Cardiac atrium fibroblast (primary cell): ENCODE results near the gene KRT39. TPM values are rescaled to one million over a fixed set of nuclear protein-coding genes. Genes with fewer than 3 reads are reported as not detected.

Source experiments
- total RNA-seq: library from RNA; depleted of rRNA; stranded (reverse); fragments of >200 nt; gene quantifications from 2 replicates; pipeline ENCODE4 v1.2.3, GENCODE V29; 2015

KRT39 gene
- total RNA-seq, result not detected in 2 replicates

GRCh38 chr17:40966848-40967247, at the start of gene KRT39:
TSS of gene KRT39 (minus strand) at chr17:40966948. CDS start at chr17:40966856, 92 bp downstream.

GRCh38 chr17:41008811-41009210, 42.1 kb upstream of the KRT39 start, which contains the start of gene KRTAP3-1:
TSS of gene KRTAP3-1 (minus strand) at chr17:41009128. CDS start at chr17:41009074, 54 bp downstream.

GRCh38 chr17:40999563-40999962, 32.8 kb upstream of the KRT39 start, which contains the start of gene KRTAP3-2:
TSS of gene KRTAP3-2 (minus strand) at chr17:40999906. CDS start at chr17:40999853, 53 bp downstream.

DNA sequence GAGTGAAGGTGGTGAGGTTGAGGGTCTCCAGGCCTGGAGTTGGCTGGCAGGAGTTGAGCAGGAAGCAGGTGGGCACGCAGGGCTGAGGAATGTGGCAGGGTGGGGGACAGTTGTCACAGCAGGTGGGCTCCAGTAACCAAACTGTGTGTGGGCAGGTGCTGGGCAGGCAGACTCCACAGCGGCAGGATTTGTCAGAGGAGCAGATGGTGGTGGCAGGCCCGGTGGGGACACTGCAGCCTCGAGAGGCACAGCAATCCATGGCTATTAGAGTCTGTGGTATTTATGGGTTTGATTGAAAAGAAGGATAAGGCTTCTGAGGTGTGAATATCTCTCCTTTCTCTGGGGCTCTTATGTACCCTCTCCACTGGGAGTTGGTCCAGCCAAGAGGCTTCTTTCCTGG, 27.1 kb upstream of the KRT39 start, which contains the start of gene KRTAP3-3:
KRTAP3-3 (minus strand) TSS at position 326 of the 400 bp plus-strand sequence; CDS start at position 259, 67 bp downstream.

DNA sequence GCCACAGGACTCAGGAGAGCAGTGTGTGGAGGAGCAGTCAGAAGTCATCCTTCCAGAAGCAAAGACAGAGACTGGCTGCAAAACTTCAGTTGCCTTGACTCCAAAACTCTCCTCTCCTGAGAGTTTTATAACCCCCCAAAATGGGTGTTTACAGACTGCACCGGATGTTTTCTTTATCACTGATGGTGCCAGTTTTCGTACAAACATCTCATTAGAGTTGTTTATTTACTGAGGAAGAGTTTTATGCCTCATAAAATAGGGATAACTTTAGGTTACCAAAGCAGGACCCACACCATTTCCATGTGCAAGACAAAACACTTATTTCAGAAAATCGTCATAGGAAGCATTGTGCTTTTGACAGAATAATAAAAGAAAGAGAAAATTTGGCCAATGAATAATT, 17.5 kb upstream of the KRT39 start, which contains the start of gene KRT40:
KRT40 (minus strand) TSS at position 101 of the 400 bp plus-strand sequence; CDS start at position 48, 53 bp downstream.

DNA sequence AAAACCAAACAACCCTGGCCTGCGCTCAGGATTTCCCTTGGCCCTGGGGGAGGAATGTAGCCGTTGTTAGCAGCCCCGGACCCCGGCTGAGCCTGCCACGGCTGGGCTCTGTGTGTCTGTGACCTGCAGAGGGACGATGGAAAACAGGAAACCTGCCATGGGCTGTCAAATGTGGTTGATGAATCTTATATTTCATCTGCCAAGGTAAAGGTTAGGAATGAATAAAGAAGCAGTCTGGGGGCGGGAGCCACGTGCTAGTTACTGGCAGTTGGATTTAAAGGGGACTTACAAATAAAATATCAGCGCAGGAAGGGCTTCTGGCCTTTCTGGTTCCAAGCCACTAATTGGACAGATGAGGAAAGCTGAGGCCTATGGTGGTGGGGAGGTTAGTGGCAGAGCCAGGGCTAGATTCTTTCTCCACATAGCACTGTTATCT, 29.3 kb downstream of the KRT39 start, which contains the start of gene KRT23:
KRT23 (minus strand) TSS at position 263 of the 436 bp plus-strand sequence. CDS start 1,043 bp downstream, outside the sequence.

Other genes with a start within 250 kb of the KRT39 start
- gene KRT25, start 211.6 kb downstream of the KRT39 start, total RNA-seq, result not detected in 2 replicates
- not detected in 2 replicates for gene KRT26, start 194.7 kb downstream of the KRT39 start, total RNA-seq
- not detected in 2 replicates for gene KRT27, start 184.4 kb downstream of the KRT39 start, total RNA-seq
- gene KRT28, start 167.0 kb downstream of the KRT39 start, total RNA-seq, result not detected in 2 replicates
- gene KRT10, start 144.3 kb downstream of the KRT39 start, total RNA-seq, result 19.7 and 36.3 TPM in 2 replicates
- not detected in 2 replicates for gene KRT12, start 99.7 kb downstream of the KRT39 start, total RNA-seq
- gene KRT20, start 81.7 kb downstream of the KRT39 start, total RNA-seq, result not detected in 2 replicates
- gene KRT23, start 29.3 kb downstream of the KRT39 start, total RNA-seq, result not detected in 2 replicates
- gene KRT40, start 17.4 kb upstream of the KRT39 start, total RNA-seq, result not detected in 2 replicates
- gene KRTAP3-3, start 27.2 kb upstream of the KRT39 start, total RNA-seq, result not detected in 2 replicates
- not detected in 2 replicates for gene KRTAP3-2, start 33.0 kb upstream of the KRT39 start, total RNA-seq
- gene KRTAP3-1, start 42.2 kb upstream of the KRT39 start, total RNA-seq, result not detected in 2 replicates
- not detected in 2 replicates for gene KRTAP1-5, start 60.3 kb upstream of the KRT39 start, total RNA-seq
- gene KRTAP1-4, start 63.2 kb upstream of the KRT39 start, total RNA-seq, result not detected in 2 replicates
- gene KRTAP1-3, start 67.9 kb upstream of the KRT39 start, total RNA-seq, result not detected in 2 replicates
- gene KRTAP1-1, start 74.5 kb upstream of the KRT39 start, total RNA-seq, result not detected in 2 replicates
- not detected in 2 replicates for gene KRTAP2-1, start 80.4 kb upstream of the KRT39 start, total RNA-seq
- not detected in 2 replicates for gene KRTAP2-2, start 88.3 kb upstream of the KRT39 start, total RNA-seq
- not detected in 2 replicates for gene KRTAP2-3, start 93.2 kb upstream of the KRT39 start, total RNA-seq
- gene KRTAP2-4, start 98.9 kb upstream of the KRT39 start, total RNA-seq, result not detected in 2 replicates
- not detected in 2 replicates for gene KRTAP4-7, start 117.2 kb upstream of the KRT39 start, total RNA-seq
- gene KRTAP4-8, start 131.2 kb upstream of the KRT39 start, total RNA-seq, result not detected in 2 replicates
- not detected in 2 replicates for gene KRTAP4-16, start 135.3 kb upstream of the KRT39 start, total RNA-seq
- not detected in 2 replicates for gene KRTAP4-9, start 138.4 kb upstream of the KRT39 start, total RNA-seq
- not detected in 2 replicates for gene KRTAP4-11, start 151.4 kb upstream of the KRT39 start, total RNA-seq
- not detected in 2 replicates for gene KRTAP4-12, start 157.2 kb upstream of the KRT39 start, total RNA-seq
- gene KRTAP4-6, start 173.6 kb upstream of the KRT39 start, total RNA-seq, result not detected in 2 replicates
- not detected in 2 replicates for gene KRTAP4-5, start 182.9 kb upstream of the KRT39 start, total RNA-seq
- not detected in 2 replicates for gene KRTAP4-4, start 193.8 kb upstream of the KRT39 start, total RNA-seq
- gene KRTAP4-3, start 201.3 kb upstream of the KRT39 start, total RNA-seq, result not detected in 2 replicates
- gene KRTAP4-2, start 211.3 kb upstream of the KRT39 start, total RNA-seq, result not detected in 2 replicates
- gene KRTAP4-1, start 218.0 kb upstream of the KRT39 start, total RNA-seq, result not detected in 2 replicates
- not detected in 2 replicates for gene KRTAP9-1, start 222.9 kb upstream of the KRT39 start, total RNA-seq